ENCODE data around the gene CEP128.

CEP128 gene

DNA sequence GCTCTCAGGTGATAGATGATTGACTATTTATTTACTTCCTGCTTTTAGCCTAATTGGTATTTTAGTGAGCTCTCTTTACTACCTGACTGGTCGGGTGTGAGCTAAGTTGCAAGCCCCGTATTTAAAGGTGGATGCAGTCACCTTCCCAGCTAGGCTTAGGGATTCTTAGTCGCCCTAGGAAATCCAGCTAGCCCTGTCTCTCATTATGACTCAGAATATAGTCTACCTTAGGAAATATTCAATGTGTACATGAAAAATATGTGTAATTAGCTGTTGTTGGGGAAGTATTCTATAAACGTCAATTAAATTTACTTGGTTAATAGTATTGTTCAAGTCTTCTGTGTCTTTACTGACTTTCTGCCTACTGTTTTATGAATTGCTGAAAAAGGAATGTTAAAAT lies 423.4 kb downstream of the CEP128 start:
- Histone ChIP-seq H3K36me3 (no peaks in the 10 kb centered on the region), H3K4me1 (ENCODE audit: control insufficient read depth in 1 of 2, insufficient read depth in 1 of 2, low read depth in 1 of 2, low read length in 1 of 2) (no peaks in the 10 kb centered on the region), H3K27ac (no peak overlapping the region), H3K4me3 (ENCODE audit: low read depth in 1 of 2, low read length in 1 of 2) (no peak overlapping the region), H3K27me3 (no peaks in the 10 kb centered on the region), H3K9me3 (no peaks in the 10 kb centered on the region)
- TF ChIP-seq, protein P1, sequence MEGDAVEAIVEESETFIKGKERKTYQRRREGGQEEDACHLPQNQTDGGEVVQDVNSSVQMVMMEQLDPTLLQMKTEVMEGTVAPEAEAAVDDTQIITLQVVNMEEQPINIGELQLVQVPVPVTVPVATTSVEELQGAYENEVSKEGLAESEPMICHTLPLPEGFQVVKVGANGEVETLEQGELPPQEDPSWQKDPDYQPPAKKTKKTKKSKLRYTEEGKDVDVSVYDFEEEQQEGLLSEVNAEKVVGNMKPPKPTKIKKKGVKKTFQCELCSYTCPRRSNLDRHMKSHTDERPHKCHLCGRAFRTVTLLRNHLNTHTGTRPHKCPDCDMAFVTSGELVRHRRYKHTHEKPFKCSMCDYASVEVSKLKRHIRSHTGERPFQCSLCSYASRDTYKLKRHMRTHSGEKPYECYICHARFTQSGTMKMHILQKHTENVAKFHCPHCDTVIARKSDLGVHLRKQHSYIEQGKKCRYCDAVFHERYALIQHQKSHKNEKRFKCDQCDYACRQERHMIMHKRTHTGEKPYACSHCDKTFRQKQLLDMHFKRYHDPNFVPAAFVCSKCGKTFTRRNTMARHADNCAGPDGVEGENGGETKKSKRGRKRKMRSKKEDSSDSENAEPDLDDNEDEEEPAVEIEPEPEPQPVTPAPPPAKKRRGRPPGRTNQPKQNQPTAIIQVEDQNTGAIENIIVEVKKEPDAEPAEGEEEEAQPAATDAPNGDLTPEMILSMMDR (IDR thresholded peaks at IDR 0.05): no peak

DNA sequence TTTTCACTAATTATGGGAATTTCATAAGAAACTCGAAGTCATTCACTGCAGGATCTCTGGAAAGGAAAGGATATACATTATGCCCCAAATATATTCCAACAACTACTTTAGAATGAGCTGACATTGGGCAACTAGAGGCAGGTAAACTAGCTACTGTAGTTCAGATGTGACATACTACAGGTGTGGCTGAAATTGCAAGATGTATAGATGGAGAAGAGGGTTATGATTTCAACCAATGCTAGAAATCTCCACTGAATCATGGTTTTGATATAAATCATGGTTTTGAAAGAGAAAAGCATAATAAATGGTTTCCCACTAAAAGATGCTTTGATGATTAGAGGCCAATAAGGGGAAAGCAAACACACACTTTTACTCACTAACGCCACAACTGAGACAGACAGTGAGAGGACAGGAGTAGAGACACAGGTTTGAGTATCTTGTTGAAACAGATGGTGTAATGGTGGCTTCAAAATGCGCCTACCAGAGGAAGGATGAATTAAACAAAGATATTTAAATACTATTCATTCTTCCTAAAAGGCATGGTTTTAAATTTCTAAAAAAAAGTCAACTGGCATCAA lies 434.2 kb downstream of the CEP128 start:
- H3K4me3 ChIP-seq (ENCODE audit: low read depth in 1 of 2, low read length in 1 of 2): no peak overlapping the region

DNA sequence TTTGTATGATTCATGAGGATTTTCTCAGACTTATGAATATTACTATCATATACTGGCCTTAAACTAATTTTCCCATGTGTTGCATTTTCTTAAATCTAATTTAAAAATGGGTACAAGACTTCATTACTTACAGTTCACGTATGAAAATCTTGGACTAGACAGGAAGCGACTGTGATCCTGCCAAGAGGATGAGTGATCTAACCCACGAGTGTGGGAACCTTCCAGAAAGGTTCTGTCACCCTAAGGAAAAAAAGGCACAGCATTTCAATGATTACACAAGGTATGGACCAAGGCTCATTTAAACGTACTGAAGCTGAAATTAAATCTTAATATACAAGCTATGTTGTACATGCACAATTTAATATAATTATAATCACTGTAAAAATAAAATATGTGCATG lies 436.8 kb downstream of the CEP128 start:
- H3K27ac ChIP-seq: no peak overlapping the region
- no peak overlapping the region for H3K4me3 ChIP-seq (ENCODE audit: low read depth in 1 of 2, low read length in 1 of 2)
- H3K36me3 ChIP-seq: no peaks in the 10 kb centered on the region
- no peaks in the 10 kb centered on the region for H3K9me3 ChIP-seq
- TF ChIP-seq, protein P1 (IDR thresholded peaks at IDR 0.05): no peak
- no peaks in the 10 kb centered on the region for H3K4me1 ChIP-seq (ENCODE audit: control insufficient read depth in 1 of 2, insufficient read depth in 1 of 2, low read depth in 1 of 2, low read length in 1 of 2)
- H3K27me3 ChIP-seq: no peaks in the 10 kb centered on the region

More for the DNA sequence above, 434.2 kb downstream of the CEP128 start:
- Histone ChIP-seq H3K27me3 (no peaks in the 10 kb centered on the region), H3K9me3 (no peaks in the 10 kb centered on the region), H3K27ac (no peak overlapping the region), H3K36me3 (no peaks in the 10 kb centered on the region), H3K4me1 (ENCODE audit: control insufficient read depth in 1 of 2, insufficient read depth in 1 of 2, low read depth in 1 of 2, low read length in 1 of 2) (no peaks in the 10 kb centered on the region)
- TF ChIP-seq, protein P1 (IDR thresholded peaks at IDR 0.05): no peak

DNA sequence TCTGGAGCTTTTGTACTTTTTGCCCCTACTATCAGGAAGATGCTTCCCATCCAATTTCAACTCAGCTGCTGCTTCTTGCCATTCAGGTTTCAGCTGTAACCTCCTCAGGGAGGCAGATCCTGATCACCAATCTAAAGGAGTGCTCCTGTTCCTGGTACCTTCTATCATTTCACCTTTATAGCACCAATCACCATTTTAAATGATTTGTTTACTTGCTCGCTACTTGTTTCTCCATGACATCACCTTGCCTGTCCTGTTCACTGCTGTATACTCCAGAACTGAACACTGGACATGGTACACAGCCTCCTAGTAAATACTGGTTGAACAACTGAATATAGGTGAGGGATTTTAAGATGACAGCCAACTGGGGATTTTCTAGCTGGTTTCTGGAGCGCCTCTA lies 443.0 kb downstream of the CEP128 start:
- Histone ChIP-seq H3K4me3 (ENCODE audit: low read depth in 1 of 2, low read length in 1 of 2) (no peak overlapping the region), H3K27ac (no peak overlapping the region), H3K27me3 (no peaks in the 10 kb centered on the region), H3K36me3 (no peaks in the 10 kb centered on the region), H3K9me3 (no peaks in the 10 kb centered on the region), H3K4me1 (ENCODE audit: control insufficient read depth in 1 of 2, insufficient read depth in 1 of 2, low read depth in 1 of 2, low read length in 1 of 2) (no peaks in the 10 kb centered on the region)
- TF ChIP-seq, protein P1 (IDR thresholded peaks at IDR 0.05): no peak

GRCh38 chr14:80496090-80496489 lies 445.4 kb downstream of the CEP128 start:
- H3K4me1 ChIP-seq (ENCODE audit: control insufficient read depth in 1 of 2, insufficient read depth in 1 of 2, low read depth in 1 of 2, low read length in 1 of 2): no peaks in the 10 kb centered on the region
- no peaks in the 10 kb centered on the region for H3K9me3 ChIP-seq
- TF ChIP-seq, protein P1 (IDR thresholded peaks at IDR 0.05): no peak
- no peak overlapping the region for H3K4me3 ChIP-seq (ENCODE audit: low read depth in 1 of 2, low read length in 1 of 2)
- H3K36me3 ChIP-seq: no peaks in the 10 kb centered on the region
- H3K27ac ChIP-seq: no peak overlapping the region
- no peaks in the 10 kb centered on the region for H3K27me3 ChIP-seq

DNA sequence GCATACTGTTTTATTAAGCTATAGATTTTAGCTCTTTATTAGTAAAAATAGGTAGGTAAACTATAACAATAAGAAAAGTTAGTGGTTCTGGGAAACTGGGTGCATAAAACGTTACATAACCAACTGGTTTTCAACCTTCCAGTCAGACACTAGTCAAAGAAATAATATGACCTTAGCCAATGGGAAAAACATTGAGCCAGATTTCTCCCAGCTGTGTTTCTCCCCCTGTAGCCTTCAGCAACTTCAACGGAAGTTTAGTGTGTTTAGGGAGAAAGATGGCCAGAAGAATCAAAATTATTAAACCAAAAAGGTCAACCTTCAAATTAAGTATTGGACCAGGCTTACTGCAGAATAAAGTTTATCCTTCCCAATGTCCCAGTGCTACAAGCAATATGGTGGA lies 446.8 kb downstream of the CEP128 start:
- H3K27me3 ChIP-seq: no peaks in the 10 kb centered on the region
- H3K9me3 ChIP-seq: no peaks in the 10 kb centered on the region
- TF ChIP-seq, protein P1 (IDR thresholded peaks at IDR 0.05): no peak
- H3K27ac ChIP-seq: no peak overlapping the region
- no peaks in the 10 kb centered on the region for H3K36me3 ChIP-seq
- H3K4me1 ChIP-seq (ENCODE audit: control insufficient read depth in 1 of 2, insufficient read depth in 1 of 2, low read depth in 1 of 2, low read length in 1 of 2): no peaks in the 10 kb centered on the region
- no peak overlapping the region for H3K4me3 ChIP-seq (ENCODE audit: low read depth in 1 of 2, low read length in 1 of 2)
